Measurements from ENCODE around the gene RUNX1.

Gene RUNX1

DNA sequence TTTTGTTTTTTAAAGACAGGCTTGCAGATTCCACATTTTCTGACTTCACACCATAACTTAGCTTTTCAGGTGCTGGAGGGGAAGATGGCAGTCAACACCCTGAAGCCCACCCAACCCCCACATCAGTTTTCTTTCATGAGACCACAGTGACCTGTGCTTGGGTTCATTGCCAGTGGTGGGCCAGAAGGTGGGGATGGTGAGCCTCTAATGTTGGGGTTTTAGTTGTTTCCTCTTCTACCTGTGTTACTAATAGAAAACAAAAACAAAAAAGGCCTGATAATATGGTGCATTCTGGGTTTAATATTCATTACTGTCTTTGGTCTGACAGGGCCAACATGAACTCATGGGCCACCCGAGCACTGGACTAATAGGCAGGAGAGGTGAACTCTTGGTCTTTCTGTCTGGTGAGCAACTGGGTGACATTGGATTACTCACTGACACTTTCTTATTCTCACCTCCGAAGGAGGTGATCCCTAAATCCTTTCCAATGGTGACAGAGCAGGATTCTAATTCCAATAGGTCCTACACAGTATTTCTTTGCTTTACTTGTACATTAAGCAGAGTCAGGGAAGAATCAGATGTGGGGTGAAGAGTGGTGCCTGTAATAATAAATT lies 247.5 kb downstream of the RUNX1 start:
- no peak for DNase-seq

GRCh38 chr21:34800797-34801518 lies 248.1 kb downstream of the RUNX1 start:
- no peak for DNase-seq

GRCh38 chr21:34799092-34799491 lies 250.0 kb downstream of the RUNX1 start:
- DNase-seq = no peak

- DNase-seq = no peak
Observed at GRCh38 chr21:34797921-34798535, 251.1 kb downstream of the RUNX1 start.

GRCh38 chr21:34797201-34797525 lies 251.9 kb downstream of the RUNX1 start:
- DNase-seq = no peak

GRCh38 chr21:34796518-34797200 lies 252.4 kb downstream of the RUNX1 start:
- DNase-seq = no peak

DNA sequence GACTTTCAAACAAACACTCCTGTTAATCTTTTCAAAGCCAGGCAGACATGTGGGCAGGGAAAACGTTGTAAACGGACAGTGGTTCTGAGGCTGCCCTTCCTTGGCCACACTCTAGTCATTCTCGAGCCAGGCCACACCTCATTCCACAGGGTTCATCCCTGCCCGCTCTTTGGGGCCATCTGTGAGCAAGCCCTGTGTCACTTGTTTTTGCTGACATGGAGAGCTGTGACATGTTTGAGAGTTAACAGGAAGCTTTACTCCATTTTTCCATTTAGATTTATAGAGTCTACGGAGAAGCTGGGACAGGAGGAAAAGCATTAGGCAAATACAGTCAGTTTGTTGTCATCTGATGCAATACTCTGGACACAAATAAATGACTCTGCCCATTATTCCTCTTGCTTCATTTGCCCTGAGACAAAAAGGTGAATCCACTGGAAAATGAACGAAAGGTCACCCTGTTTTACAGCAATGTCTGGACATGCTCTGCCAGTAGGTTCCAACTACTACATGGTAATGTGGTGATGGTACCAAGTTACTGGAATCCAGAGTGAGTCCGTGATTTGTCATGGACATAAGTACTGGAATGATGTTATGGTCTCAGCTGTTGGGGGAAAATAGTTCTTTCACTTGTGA lies 253.4 kb downstream of the RUNX1 start:
- no peak for DNase-seq

DNA sequence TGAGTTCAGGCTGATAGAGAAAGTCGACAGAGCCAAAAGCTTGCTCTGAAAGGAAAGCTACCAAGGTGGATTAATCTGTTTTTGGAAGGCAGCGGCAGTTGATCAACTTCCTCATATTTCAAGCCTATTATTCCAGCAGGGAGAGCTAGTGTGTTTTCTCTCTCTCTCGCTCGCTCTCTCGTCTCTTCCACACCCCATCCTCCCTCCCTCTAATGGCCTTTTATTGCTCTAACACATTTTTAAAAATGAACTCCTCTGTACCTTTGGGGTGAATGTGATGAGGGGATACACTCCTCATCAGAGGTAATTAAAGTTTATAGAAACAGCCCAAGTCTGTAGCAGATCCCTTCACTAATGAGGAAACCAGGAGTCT lies 253.9 kb downstream of the RUNX1 start:
- DNase-seq = no peak

DNA sequence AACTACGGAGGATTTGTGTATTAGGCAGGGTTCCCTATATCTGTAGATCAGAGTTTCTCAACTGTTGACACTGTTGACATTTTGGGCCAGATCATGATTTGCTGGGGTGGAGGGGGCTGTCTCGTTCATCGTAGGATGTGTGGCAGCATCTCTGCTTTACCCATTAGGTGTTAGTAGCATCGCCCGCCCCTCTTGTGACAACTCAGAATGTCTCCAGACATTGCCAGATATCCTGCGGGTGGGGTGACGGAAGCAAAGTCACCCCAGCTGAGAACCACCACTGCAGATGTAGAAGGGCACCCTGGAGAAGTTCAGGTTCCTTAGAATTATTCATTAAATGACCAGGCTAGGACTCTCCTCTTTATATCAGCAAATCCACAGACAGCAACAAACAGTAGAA lies 254.4 kb downstream of the RUNX1 start:
- DNase-seq = no peak

GRCh38 chr21:34793471-34793870 lies 255.6 kb downstream of the RUNX1 start:
- DNase-seq = no peak

GRCh38 chr21:34792504-34793089 lies 256.5 kb downstream of the RUNX1 start:
- no peak for DNase-seq

DNA sequence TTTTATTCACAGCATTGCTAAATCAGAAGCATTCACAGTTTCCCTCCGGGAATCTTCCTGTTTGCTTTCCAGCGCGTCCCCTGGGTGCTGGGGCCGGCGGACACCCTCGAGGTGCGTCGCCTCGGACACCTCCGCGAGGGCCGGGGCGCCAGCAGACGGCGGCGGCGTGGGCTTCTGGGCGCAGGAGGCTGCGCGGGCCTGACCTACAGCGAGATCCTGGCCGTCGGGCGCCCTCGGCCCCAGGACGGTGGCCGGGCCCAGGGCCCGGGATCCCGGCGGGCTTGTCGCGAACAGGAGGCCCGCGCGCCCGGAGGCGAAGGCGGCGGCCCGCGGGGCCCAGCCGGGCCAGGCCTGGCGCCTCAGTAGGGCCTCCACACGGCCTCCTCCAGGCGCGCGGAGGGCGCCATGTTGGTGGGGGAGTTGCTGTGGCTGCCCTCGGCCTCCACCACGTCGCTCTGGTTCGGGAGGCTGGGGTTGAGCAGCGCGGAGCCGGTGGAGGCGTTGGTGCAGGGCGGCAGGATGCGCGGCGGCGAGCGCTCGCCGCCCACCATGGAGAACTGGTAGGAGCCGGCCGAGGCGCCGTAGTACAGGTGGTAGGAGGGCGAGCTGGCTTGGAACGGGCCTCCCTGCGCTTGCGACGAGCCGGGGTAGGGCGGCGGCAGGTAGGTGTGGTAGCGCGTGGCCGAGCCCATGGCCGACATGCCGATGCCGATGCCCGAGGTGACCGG lies 257.2 kb downstream of the RUNX1 start:
- DNase-seq = no peak

- no peak for DNase-seq
Observed at GRCh38 chr21:34790834-34791233, 258.3 kb downstream of the RUNX1 start.

- DNase-seq = no peak
Observed at GRCh38 chr21:34790341-34790740, 258.8 kb downstream of the RUNX1 start.

- no peak for DNase-seq
Observed at GRCh38 chr21:34788879-34789278, 260.2 kb downstream of the RUNX1 start.

DNA sequence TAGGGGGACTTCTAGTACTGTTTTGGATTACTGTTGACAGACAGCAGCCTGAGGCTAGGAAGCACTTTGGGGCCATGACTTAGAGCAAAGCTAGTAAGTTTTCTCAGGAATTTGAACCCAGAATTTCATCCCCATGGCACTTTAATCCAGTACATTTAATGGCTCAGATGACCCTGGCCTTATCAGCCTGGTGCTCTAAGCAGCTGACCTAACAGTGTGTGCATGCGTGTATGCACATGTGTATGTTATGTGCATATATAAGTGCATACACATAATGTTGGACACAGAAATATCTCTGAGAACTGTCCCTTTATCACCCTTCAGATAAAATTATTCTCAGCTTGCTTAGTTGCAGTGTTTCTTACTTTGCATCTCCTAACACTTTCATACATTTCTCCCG lies 265.3 kb downstream of the RUNX1 start:
- DNase-seq = no peak

- no peak for DNase-seq
Observed at GRCh38 chr21:34782506-34783360, 266.4 kb downstream of the RUNX1 start.

GRCh38 chr21:34781526-34781925 lies 267.6 kb downstream of the RUNX1 start:
- DNase-seq = no peak

DNA sequence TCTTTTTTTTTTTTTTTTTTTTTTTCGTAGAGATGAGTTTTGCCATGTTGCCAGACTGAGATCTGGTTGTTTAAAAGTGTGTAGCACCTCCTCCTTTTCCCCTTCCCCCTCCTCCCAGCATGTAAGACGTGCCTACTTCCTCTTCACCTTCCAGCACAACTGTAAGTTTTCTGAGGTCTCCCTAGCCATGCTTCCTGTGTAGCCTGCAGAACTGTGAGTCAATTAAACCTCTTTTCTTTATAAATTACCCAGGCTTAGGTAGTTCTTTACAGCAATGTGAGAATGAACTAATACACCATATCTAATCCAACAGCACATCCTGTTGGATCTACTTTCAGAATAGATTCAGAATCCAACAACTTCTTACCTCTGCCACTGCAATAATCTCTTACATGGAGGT lies 269.2 kb downstream of the RUNX1 start:
- no peak for DNase-seq

DNA sequence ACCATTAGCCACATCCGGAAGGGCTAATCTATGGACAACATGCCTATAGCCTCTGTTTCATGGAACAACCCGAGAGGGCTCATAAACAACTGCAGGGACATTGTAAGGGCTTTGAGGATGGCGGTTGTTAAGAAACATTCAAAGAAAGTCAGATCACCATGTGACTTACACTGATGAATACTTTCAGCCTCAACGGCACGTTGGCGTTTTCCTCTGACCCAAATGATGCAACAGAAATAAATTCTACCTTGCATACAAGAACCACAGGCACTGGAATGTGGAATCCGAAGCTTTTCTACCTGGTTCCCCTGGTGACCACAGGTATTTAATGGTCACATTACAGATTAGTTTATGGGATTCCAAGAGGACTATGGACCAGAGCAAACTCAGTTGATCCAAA lies 273.3 kb downstream of the RUNX1 start:
- DNase-seq = no peak

DNA sequence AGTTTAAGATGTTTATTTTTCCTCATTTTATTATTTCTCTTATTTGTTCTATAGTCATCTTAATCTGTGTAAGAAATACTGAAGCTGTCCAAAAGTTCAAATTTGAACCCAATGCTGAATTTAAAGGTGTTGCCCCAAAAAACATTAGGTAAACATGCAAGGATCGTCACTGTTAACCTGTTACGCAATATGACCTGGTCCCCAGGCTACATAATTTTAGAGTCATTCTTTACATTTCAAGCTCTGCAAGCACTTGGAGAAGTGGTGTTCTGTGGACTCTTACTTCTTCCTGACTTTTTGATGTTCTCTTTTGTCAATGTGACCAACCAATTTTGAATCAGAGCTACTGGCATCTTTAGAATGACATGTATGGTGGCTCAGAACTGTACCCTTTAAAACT lies 274.4 kb downstream of the RUNX1 start:
- DNase-seq = no peak
